Fibroblast of villous mesenchyme (primary cell): ENCODE results near the gene SH3RF3. TPM values are rescaled to one million over a fixed set of nuclear protein-coding genes. Genes with fewer than 3 reads are reported as not detected.

ENCODE experiments used
- DNase-seq: peaks from one replicate; pipeline ENCODE4 v3.0.0-alpha.2; 2010; ENCODE audit warnings: low read depth
- H3K4me3 ChIP-seq: 2 replicates; pipeline ENCODE4 v1.5.1; 2011; ENCODE audit warnings: low read depth, mild to moderate bottlenecking, low read length
- CTCF ChIP-seq: IDR thresholded peaks from 2 replicates; pipeline ENCODE4 v1.5.1; 2012; ENCODE audit warnings: low read depth, mild to moderate bottlenecking, low read length; ENCODE audit not compliant: insufficient read depth
- total RNA-seq: library from RNA; depleted of rRNA; stranded (reverse); fragments of >200 nt; gene quantifications from 2 replicates; pipeline ENCODE4 v1.2.3, GENCODE V29; 2012

The SH3RF3 gene
- total RNA-seq, 1 donor: 13.4 TPM

GRCh38 chr2:109266496-109266895 lies 137.5 kb downstream of the SH3RF3 start:
- no peak for TF ChIP-seq CTCF
- no peak for DNase-seq
- no peak overlapping the region for H3K4me3 ChIP-seq

DNA sequence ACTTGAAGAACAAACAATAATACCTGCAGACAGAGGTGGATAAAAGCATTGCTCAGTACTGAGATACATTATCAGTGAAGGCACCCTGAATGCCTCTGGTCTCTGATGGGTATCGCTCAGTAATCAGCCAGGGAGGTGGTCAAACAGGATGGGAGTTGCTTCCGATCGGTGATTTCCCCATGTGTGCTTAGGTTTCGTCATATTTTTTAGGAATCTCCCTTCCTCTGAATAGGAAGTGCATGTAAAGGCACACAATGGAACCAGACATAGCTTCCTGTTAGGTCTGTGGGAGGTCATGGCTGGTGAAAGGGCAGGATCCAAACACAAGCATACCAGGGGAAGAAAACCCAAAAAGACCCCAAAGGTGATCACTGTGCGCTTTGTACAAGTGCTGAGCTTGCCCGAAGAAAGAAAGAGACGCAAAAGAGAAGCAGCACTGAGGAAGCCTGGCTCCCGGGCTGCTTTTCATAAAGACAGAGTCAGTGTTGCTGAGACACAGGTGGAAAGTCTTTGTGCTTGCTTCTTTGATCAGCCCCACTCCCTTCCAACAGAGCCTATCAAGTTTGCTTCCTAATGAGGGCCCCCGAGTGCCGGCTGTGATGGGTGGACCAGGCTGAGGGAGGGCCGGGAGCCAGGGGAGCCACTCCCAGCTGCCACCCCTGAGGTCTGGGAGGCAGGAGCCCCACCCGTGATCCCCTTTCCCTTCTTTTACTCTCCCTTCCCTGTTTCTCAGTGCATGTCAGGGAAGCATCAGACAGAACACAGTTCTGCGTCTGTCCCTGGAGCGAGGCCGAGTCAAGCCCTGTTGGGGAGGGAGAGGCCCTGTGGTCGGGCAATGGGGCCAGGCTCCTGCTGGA lies 138.2 kb downstream of the SH3RF3 start:
- peak; percentile 35 for DNase-seq
- no peak overlapping the region for H3K4me3 ChIP-seq
- TF ChIP-seq CTCF: no peak

DNA sequence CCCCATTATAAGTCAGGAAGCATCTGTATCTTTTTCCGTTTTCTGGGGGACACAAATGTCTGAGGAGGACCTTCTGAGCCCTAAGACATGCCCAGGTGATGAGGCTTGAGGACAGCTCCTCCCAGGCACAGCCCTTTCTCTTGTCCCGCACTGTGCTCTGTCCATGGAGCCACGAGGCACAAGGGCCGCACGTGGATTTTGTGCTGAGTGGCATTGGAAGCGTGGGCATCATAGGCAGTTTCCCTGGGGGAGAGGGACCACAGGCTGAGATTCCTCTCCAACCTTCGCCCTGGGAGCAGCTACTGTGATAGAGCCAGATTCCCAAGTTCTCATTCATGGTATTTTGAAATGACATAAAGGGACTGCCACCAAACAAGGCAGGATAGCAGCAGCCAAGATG lies 139.9 kb downstream of the SH3RF3 start:
- no peak for TF ChIP-seq CTCF
- H3K4me3 ChIP-seq: no peak overlapping the region
- DNase-seq: no peak

- no peak for DNase-seq
- H3K4me3 ChIP-seq: no peak overlapping the region
- TF ChIP-seq CTCF: no peak
These were observed 140.9 kb downstream of the SH3RF3 start for GRCh38 chr2:109269706-109270504.

DNA sequence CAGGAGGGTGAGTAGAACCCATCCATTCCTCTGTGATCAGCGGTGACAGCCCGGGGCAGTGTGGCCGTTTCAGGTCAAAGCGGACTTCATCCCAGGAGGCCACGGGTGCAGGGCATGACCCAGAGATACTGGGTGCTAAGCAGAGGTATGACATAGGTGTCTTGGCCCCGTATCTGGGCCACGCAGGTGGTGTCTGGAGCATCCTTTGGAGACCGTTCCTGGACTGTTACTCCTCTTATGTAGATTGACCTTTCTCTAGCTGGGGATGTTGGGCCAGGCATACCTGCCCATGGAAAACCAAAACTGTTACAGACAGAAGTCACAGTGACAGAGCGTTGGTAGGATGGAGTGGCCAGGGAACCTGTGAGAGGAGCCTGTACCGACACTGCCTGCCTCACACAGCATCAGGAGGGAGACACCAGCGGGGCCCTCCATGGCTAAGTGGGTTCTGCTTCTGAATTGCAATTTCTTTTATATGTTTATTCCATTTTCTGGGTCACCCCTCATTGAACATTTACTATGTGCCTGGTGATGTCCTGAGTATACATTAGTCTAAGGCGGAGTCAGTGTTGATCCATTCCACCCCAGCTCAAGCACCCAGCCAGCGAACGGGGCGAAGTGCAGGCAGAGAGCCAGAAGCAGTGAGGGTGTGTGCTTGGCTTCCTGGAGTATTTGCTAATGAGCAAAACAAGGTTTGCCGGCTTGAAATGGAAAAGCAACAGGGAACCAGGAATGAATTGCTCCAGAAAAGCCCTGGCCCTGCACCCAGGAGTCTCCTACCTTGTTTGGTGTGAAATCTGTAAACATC lies 141.7 kb downstream of the SH3RF3 start:
- DNase-seq: no peak
- no peak overlapping the region for H3K4me3 ChIP-seq
- no peak for TF ChIP-seq CTCF

GRCh38 chr2:109271920-109272319 lies 142.9 kb downstream of the SH3RF3 start:
- no peak for TF ChIP-seq CTCF
- no peak for DNase-seq
- no peak overlapping the region for H3K4me3 ChIP-seq
